ENCODE measurements around the gene DPP6. TPM values are rescaled to one million over a fixed set of nuclear protein-coding genes. Genes with fewer than 3 reads are reported as not detected.

Gene DPP6
- total and polyA plus RNA-seq, 7 donors, result 0.18 to 1.8 (median 0.57) TPM

GRCh38 chr7:154729056-154729455 is 676.9 kb downstream of the DPP6 start:
- Histone ChIP-seq H3K9me3 (peaks cover 3% of the 10 kb centered on the region), H3K36me3 (ENCODE audit: insufficient read depth in 1 of 2, low read depth in 1 of 2) (no peaks in the 10 kb centered on the region), H3K27me3 (ENCODE audit: insufficient read depth in 3 of 3, low read length in 2 of 3) (no peaks in the 10 kb centered on the region), H3K4me3 (no peak overlapping the region), H3K4me1 (no peaks in the 10 kb centered on the region), H3K27ac (no peak overlapping the region)
- WGBS, 3 donors, result 29 to 34% (median 29%) methylated on average over 3 of the region's 3 CpGs
- intact Hi-C loops (cut with DNase I), result no loop called here
- DNase-seq, result no peak
- ATAC-seq, result no peak
- no peak for TF ChIP-seq CTCF (IDR thresholded peaks at IDR 0.05)

GRCh38 chr7:154735766-154736165 is 683.6 kb downstream of the DPP6 start:
- WGBS, 3 donors, result 61 to 71% (median 64%) methylated on average over 3 of the region's 3 CpGs
- intact Hi-C loops (cut with DNase I), result no loop called here
- no peak for ATAC-seq

GRCh38 chr7:154736389-154736788 is 684.2 kb downstream of the DPP6 start:
- Histone ChIP-seq H3K36me3 (ENCODE audit: insufficient read depth in 1 of 2, low read depth in 1 of 2) (no peaks in the 10 kb centered on the region), H3K9me3 (no peaks in the 10 kb centered on the region), H3K27me3 (ENCODE audit: insufficient read depth in 3 of 3, low read length in 2 of 3) (no peaks in the 10 kb centered on the region), H3K27ac (no peak overlapping the region), H3K4me1 (no peaks in the 10 kb centered on the region), H3K4me3 (no peak overlapping the region)
- DNase-seq (no peak), ATAC-seq (no peak)
- intact Hi-C loops (cut with DNase I), result no loop called here
- WGBS, 3 donors, result 51 to 57% (median 54%) methylated on average over 3 of the region's 3 CpGs
- TF ChIP-seq CTCF (IDR thresholded peaks at IDR 0.05), result no peak

More at GRCh38 chr7:154735766-154736165, 683.6 kb downstream of the DPP6 start:
- Histone ChIP-seq H3K36me3 (ENCODE audit: insufficient read depth in 1 of 2, low read depth in 1 of 2) (no peaks in the 10 kb centered on the region), H3K9me3 (no peaks in the 10 kb centered on the region), H3K27me3 (ENCODE audit: insufficient read depth in 3 of 3, low read length in 2 of 3) (no peaks in the 10 kb centered on the region), H3K4me1 (no peaks in the 10 kb centered on the region), H3K27ac (no peak overlapping the region), H3K4me3 (no peak overlapping the region)
- TF ChIP-seq CTCF (IDR thresholded peaks at IDR 0.05), result no peak
- no peak for DNase-seq

GRCh38 chr7:154738216-154738615 is 686.0 kb downstream of the DPP6 start:
- DNase-seq (no peak), ATAC-seq (no peak)
- WGBS, 3 donors, result 42 to 50% (median 43%) methylated on average over 5 of the region's 5 CpGs
- no peaks in the 10 kb centered on the region for H3K4me1 ChIP-seq
- no peak for TF ChIP-seq CTCF (IDR thresholded peaks at IDR 0.05)
- H3K9me3 ChIP-seq, result no peaks in the 10 kb centered on the region
- no peaks in the 10 kb centered on the region for H3K27me3 ChIP-seq (ENCODE audit: insufficient read depth in 3 of 3, low read length in 2 of 3)
- no peaks in the 10 kb centered on the region for H3K36me3 ChIP-seq (ENCODE audit: insufficient read depth in 1 of 2, low read depth in 1 of 2)
- no peak overlapping the region for H3K27ac ChIP-seq
- no peak overlapping the region for H3K4me3 ChIP-seq
- intact Hi-C loops (cut with DNase I), result no loop called here

- H3K4me1 ChIP-seq, result no peaks in the 10 kb centered on the region
- no peak overlapping the region for H3K27ac ChIP-seq
- intact Hi-C loops (cut with DNase I), result no loop called here
- TF ChIP-seq CTCF (IDR thresholded peaks at IDR 0.05), result no peak
- DNase-seq (no peak), ATAC-seq (no peak)
- H3K4me3 ChIP-seq, result no peak overlapping the region
- H3K27me3 ChIP-seq (ENCODE audit: insufficient read depth in 3 of 3, low read length in 2 of 3), result no peaks in the 10 kb centered on the region
- H3K9me3 ChIP-seq, result no peaks in the 10 kb centered on the region
- 78 to 86% (median 78%) methylated on average over 6 of the region's 6 CpGs for whole genome bisulfite sequencing, 3 donors
- no peaks in the 10 kb centered on the region for H3K36me3 ChIP-seq (ENCODE audit: insufficient read depth in 1 of 2, low read depth in 1 of 2)
Measured at GRCh38 chr7:154741131-154741530, 688.9 kb downstream of the DPP6 start.
